ENCODE measurements around the gene LRRC25.
"Not testable (repeated sequence)": the region's sequence is repeated elsewhere in the genome, so short reads cannot be mapped to it uniquely, and the experiment has no call there.

LRRC25 gene

GRCh38 chr19:18401580-18402112 lies 4.2 kb upstream of the LRRC25 start:
- DNase-seq, result no peak

GRCh38 chr19:18399008-18399407 lies 1.6 kb upstream of the LRRC25 start:
- DNase-seq, result no peak

GRCh38 chr19:18396471-18397241 lies 766 bp downstream of the LRRC25 start:
- DNase-seq, result no peak

- no peak for DNase-seq
Observed at GRCh38 chr19:18393836-18394235, 3.6 kb downstream of the LRRC25 start.

GRCh38 chr19:18392926-18393325 lies 4.5 kb downstream of the LRRC25 start:
- DNase-seq, result no peak

GRCh38 chr19:18392417-18392816 lies 5.0 kb downstream of the LRRC25 start:
- no peak for DNase-seq

- DNase-seq, result no peak
Observed at GRCh38 chr19:18391509-18392075, 5.8 kb downstream of the LRRC25 start.

GRCh38 chr19:18390065-18390907 lies 7.1 kb downstream of the LRRC25 start:
- DNase-seq, result no peak

- DNase-seq, result no peak
Observed at GRCh38 chr19:18389726-18390064, 7.7 kb downstream of the LRRC25 start.

- DNase-seq, result no peak
Observed at GRCh38 chr19:18388960-18389725, 8.3 kb downstream of the LRRC25 start.

GRCh38 chr19:18388100-18388959 lies 9.1 kb downstream of the LRRC25 start:
- peak; percentile 83 to 85 for DNase-seq

- no peak for DNase-seq
Observed at GRCh38 chr19:18386543-18387271, 10.7 kb downstream of the LRRC25 start.

- peak; percentile 28 to 53 for DNase-seq
Observed at GRCh38 chr19:18385675-18386542, 11.5 kb downstream of the LRRC25 start, which contains the start of gene GDF15. Gene GDF15 (plus strand): TSS chr19:18386158. CDS start chr19:18386190, 32 bp downstream.

GRCh38 chr19:18385359-18385674 lies 12.1 kb downstream of the LRRC25 start:
- no peak for DNase-seq

- no peak for DNase-seq
Observed at GRCh38 chr19:18384775-18385174, 12.6 kb downstream of the LRRC25 start.

GRCh38 chr19:18383622-18384021 lies 13.8 kb downstream of the LRRC25 start:
- not testable (repeated sequence) for DNase-seq

GRCh38 chr19:18380843-18381242 lies 16.6 kb downstream of the LRRC25 start:
- no peak for DNase-seq

GRCh38 chr19:18379803-18380747 lies 17.3 kb downstream of the LRRC25 start:
- DNase-seq, result no peak

GRCh38 chr19:18377026-18377425 lies 20.4 kb downstream of the LRRC25 start:
- DNase-seq, result no peak
